CD4-positive, CD25-positive, alpha-beta regulatory T cell (primary cell): Measurements from ENCODE around the gene FAM181A. TPM values are rescaled to one million over a fixed set of nuclear protein-coding genes. Genes with fewer than 3 reads are reported as not detected.

Experiments used
- ATAC-seq, 2 donors: fragments of 150-1000 bp; cut with Tn5 transposase; one replicate each; pipeline ENCODE4 v1.10.0; 2021; ENCODE audit warnings: low read depth in 2 of 2, moderate number of reproducible peaks in 2 of 2, moderate library complexity in 1 of 2
- DNase-seq, 3 donors: peaks; one replicate each; pipeline versions ENCODE4 v3.0.0 to v3.0.0-alpha.2; 2012 to 2022; ENCODE audit warnings: mixed read lengths in 1 of 3
- H3K27ac ChIP-seq: one replicate; pipeline ENCODE4 v1.7.0; 2013; ENCODE audit warnings: mild to moderate bottlenecking, low read length; ENCODE audit not compliant: insufficient read depth, poor library complexity, severe bottlenecking
- H3K27me3 ChIP-seq: one replicate; pipeline ENCODE4 v1.7.0; 2013; ENCODE audit warnings: low read length; ENCODE audit not compliant: control insufficient read depth, insufficient read depth
- H3K36me3 ChIP-seq: one replicate; pipeline ENCODE4 v1.7.0; 2013; ENCODE audit warnings: mild to moderate bottlenecking, low read length, moderate library complexity; ENCODE audit not compliant: control insufficient read depth, insufficient read depth
- H3K4me1 ChIP-seq: 2 replicates; pipeline ENCODE4 v1.7.0; 2013; ENCODE audit warnings: mild to moderate bottlenecking, low read length; ENCODE audit not compliant: insufficient read depth, control insufficient read depth, poor library complexity, severe bottlenecking
- H3K4me3 ChIP-seq: one replicate; pipeline ENCODE4 v1.7.0; 2013; ENCODE audit warnings: low read depth, mild to moderate bottlenecking, low read length, moderate library complexity
- H3K9me3 ChIP-seq, 2 experiments: 1 replicate in 1 of 2; 2 replicates in 1 of 2; pipeline ENCODE4 v1.7.0; 2013; ENCODE audit warnings: low read length in 2 of 2, mild to moderate bottlenecking in 1 of 2, moderate library complexity in 1 of 2; ENCODE audit not compliant: control insufficient read depth in 2 of 2
- H3K27ac Mint-ChIP-seq, 3 donors: one replicate each; pipeline ENCODE4 v1.8.0; 2020 to 2022; ENCODE audit warnings: mild to moderate bottlenecking in 3 of 3, mixed read lengths in 3 of 3, moderate library complexity in 2 of 3
- H3K27me3 Mint-ChIP-seq: one replicate; pipeline ENCODE4 v1.8.0; 2022; ENCODE audit warnings: mild to moderate bottlenecking, mixed read lengths
- H3K36me3 Mint-ChIP-seq: one replicate; pipeline ENCODE4 v1.8.0; 2020; ENCODE audit warnings: mixed read lengths
- H3K4me1 Mint-ChIP-seq, 4 donors: one replicate each; pipeline ENCODE4 v1.8.0; 2020 to 2022; ENCODE audit warnings: mixed read lengths in 4 of 4, mild to moderate bottlenecking in 1 of 4
- H3K4me3 Mint-ChIP-seq, 4 donors: one replicate each; pipeline ENCODE4 v1.8.0; 2020 to 2022; ENCODE audit warnings: mild to moderate bottlenecking in 4 of 4, mixed read lengths in 4 of 4, moderate library complexity in 3 of 4
- H3K9me3 Mint-ChIP-seq, 7 donors: one replicate each; pipeline ENCODE4 v1.8.0; 2020 to 2022; ENCODE audit warnings: mixed read lengths in 7 of 7, mild to moderate bottlenecking in 3 of 7, moderate library complexity in 2 of 7
- polyA plus RNA-seq, 4 donors: library from polyadenylated mRNA; unstranded; fragments of 300-500 nt; fragmentation: Illumina TruSeq; gene quantifications; one replicate each; pipeline ENCODE4 v1.2.3, GENCODE V29; 2021
- total RNA-seq: library from RNA; stranded (reverse); gene quantifications from one replicate; pipeline ENCODE4 v1.2.3, GENCODE V29; 2022

FAM181A gene
- total and polyA plus RNA-seq, 5 donors from 2014 or later = not detected

DNA sequence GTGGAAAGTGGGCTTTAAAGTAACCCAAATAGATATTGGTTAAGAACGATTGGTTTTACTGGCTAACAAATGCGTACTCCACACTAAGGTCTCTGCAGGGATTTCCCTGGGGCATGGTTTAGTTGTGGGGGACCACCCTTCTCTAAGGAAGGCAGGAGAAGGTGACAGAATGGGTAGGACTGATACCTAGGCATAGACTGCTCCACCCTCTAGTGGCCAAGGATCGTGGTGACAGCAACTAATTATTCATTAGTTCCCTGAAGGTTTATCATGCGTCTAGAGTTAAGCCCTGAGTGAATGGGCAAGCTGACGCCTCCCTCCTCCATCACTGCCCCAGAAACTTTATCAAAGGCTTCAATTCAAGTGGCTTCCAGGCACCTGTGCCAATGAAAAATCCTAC, 9.1 kb downstream of the FAM181A start:
- peaks cover 0 to 17% (median 9%) of the 10 kb centered on the region in 4 donors for H3K4me1 Mint-ChIP-seq
- H3K4me3 Mint-ChIP-seq = no peak overlapping the region
- ATAC-seq (no peak), DNase-seq (peak in 2 of 3 donors; percentile 24 to 48)
- H3K36me3 Mint-ChIP-seq = no peaks in the 10 kb centered on the region
- H3K9me3 Mint-ChIP-seq = no peaks in the 10 kb centered on the region
- H3K27me3 Mint-ChIP-seq = peaks cover 4% of the 10 kb centered on the region
- no peaks in the 10 kb centered on the region for H3K27me3 ChIP-seq
- no peak overlapping the region for H3K27ac Mint-ChIP-seq
- peaks cover 2% of the 10 kb centered on the region for H3K36me3 ChIP-seq
- no peaks in the 10 kb centered on the region for H3K9me3 ChIP-seq
- H3K4me1 ChIP-seq = peaks cover 10% of the 10 kb centered on the region
- H3K4me3 ChIP-seq = no peak overlapping the region
- no peak overlapping the region for H3K27ac ChIP-seq

DNA sequence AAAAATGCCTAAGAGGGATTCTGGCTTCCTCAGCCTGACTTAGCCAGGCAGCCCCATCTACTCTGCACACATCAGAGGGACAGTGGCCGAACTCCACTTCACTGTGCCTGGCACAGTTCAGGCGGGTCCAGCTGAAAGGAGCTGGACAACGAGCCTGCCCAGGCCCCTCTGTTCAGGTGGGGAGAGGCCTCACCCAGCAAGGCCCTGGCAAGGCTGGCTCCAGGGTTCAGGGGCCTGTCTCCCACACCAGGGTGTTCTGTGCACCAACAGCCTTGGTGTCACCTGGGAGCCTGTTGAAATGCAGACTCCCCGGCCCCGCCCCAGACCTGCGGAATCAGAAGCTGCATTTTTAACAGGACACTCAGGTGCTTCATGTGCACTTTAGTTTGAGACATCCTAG, 9.8 kb downstream of the FAM181A start:
- Mint-ChIP-seq H3K4me3 (no peak overlapping the region), H3K9me3 (no peaks in the 10 kb centered on the region), H3K36me3 (no peaks in the 10 kb centered on the region), H3K27me3 (peaks cover 4% of the 10 kb centered on the region), H3K4me1 (peaks cover 0 to 17% (median 9%) of the 10 kb centered on the region in 4 donors), H3K27ac (no peak overlapping the region)
- no peak for DNase-seq
- H3K36me3 ChIP-seq = peaks cover 2% of the 10 kb centered on the region
- H3K27me3 ChIP-seq = no peaks in the 10 kb centered on the region
- no peak overlapping the region for H3K27ac ChIP-seq
- H3K9me3 ChIP-seq = no peaks in the 10 kb centered on the region
- no peak overlapping the region for H3K4me3 ChIP-seq
- ATAC-seq = no peak
- H3K4me1 ChIP-seq = peaks cover 10% of the 10 kb centered on the region

DNA sequence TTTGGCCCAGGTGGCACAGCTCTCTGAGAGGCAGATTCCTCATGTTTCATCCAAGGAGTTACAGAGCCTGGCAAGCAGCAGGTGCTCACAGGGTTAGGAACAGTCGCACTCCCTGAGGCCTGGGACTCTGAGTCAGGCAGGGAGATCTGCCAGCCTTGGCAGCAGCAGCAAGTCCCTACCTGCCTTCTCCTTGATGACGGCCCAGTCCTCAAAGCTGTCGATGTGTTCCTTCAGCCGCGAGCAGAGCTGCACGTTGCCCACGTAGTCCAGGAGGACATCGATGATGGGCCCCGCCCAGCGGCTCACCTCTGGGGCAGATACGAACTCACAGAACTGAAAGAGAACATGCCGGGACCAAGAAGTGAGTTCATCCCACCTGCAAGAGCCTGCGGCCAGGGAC, 10.4 kb downstream of the FAM181A start:
- H3K4me1 Mint-ChIP-seq = peaks cover 0 to 17% (median 9%) of the 10 kb centered on the region in 4 donors
- H3K27ac ChIP-seq = no peak overlapping the region
- no peaks in the 10 kb centered on the region for H3K36me3 Mint-ChIP-seq
- H3K9me3 Mint-ChIP-seq = no peaks in the 10 kb centered on the region
- H3K4me3 ChIP-seq = no peak overlapping the region
- H3K4me1 ChIP-seq = peaks cover 10% of the 10 kb centered on the region
- DNase-seq (no peak), ATAC-seq (no peak)
- H3K36me3 ChIP-seq = peaks cover 5% of the 10 kb centered on the region
- H3K4me3 Mint-ChIP-seq = peak overlapping the region in 2 of 4 donors; percentile 20 to 54
- H3K27me3 Mint-ChIP-seq = peaks cover 4% of the 10 kb centered on the region
- no peak overlapping the region for H3K27ac Mint-ChIP-seq
- no peaks in the 10 kb centered on the region for H3K27me3 ChIP-seq
- H3K9me3 ChIP-seq = no peaks in the 10 kb centered on the region

DNA sequence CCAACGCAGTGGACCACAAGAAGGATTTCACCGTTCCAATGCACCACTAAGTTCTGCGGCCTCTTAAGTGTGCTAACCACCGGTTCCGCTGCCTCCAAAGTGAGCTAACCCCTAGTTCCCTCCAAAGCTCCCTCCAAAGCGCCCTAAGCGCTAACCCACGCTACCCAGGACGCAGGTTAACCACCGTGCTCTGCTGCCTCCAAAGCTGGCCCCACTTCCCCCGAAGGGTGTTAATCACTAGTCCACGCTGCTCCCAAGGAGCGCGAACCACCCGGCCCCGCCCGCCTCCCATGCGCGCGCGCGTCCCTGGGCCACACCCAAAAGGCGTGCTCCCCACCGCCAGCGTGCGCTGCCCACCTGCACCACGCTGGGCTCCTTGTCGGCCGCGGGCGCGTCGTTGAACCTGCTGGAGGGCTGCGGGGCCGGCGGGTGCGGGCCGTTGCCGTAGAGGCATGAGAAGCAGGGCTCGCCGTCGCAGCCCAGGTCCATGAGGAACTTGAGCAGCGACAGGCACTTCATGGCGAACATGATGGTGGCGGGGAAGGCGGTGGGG, 11.7 kb downstream of the FAM181A start:
- no peak for DNase-seq
- Mint-ChIP-seq H3K9me3 (no peaks in the 10 kb centered on the region), H3K27ac (peak overlapping the region in 1 of 3 donors; percentile 91), H3K27me3 (peaks cover 4% of the 10 kb centered on the region), H3K36me3 (no peaks in the 10 kb centered on the region), H3K4me3 (peak overlapping the region in 3 of 4 donors; percentile 63 to 79 (median 65)), H3K4me1 (peaks cover 0 to 17% (median 9%) of the 10 kb centered on the region in 4 donors)
- H3K27ac ChIP-seq = no peak overlapping the region
- peaks cover 10% of the 10 kb centered on the region for H3K4me1 ChIP-seq
- no peaks in the 10 kb centered on the region for H3K9me3 ChIP-seq
- no peak for ATAC-seq
- peaks cover 5% of the 10 kb centered on the region for H3K36me3 ChIP-seq
- no peaks in the 10 kb centered on the region for H3K27me3 ChIP-seq
- H3K4me3 ChIP-seq = no peak overlapping the region

DNA sequence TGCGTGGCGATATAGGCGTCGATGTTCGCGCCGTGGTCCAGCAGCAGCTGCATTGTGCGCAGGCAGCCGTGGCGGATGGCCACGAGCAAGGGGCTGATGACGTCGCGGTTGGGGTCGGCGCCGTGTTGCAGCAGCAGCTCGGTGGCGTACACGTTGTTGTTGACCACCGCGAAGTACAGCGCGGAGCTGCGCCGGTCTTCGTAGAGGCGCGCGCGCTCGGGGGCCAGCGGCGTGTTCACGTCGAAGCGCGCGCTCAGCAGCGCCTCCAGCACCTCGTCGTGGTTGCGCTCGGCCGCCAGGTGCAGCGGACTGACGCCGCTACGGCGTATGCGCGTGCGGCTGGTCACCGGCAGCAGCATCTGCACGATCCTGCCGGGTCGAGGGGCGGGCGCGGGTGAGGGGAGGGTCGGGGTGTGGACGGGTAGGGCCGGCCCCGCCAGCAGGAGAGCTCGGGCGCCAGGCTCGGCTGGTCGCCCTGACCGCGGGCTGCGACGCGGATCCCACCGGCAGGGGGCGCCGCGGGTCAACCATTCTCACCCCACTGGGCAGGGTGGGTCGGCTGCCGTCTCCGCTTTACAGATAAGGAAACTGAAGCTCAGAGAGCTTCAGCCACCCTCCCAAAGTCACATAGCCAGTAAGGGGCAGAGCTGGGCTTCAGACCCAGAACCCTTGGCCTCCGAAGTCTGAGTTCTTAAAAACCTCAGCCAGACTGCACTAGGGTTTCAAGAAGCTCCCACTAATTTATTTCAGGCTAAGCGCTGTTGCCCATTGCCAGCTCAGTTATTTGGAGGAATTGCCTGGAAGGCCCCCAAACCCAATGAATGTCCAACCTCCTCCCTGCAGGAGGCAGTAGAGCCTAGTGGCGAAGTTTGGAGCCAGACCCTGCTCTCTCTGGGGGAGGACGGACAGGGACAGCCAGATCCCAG, 12.4 kb downstream of the FAM181A start:
- no peaks in the 10 kb centered on the region for H3K27me3 ChIP-seq
- DNase-seq = peak; percentile 79 to 89 (median 87)
- peak; percentile 90 to 93 for ATAC-seq
- H3K4me1 ChIP-seq = peaks cover 10% of the 10 kb centered on the region
- H3K4me3 ChIP-seq = no peak overlapping the region
- H3K4me1 Mint-ChIP-seq = peaks cover 0 to 22% (median 9%) of the 10 kb centered on the region in 4 donors
- no peaks in the 10 kb centered on the region for H3K9me3 Mint-ChIP-seq
- peak overlapping the region; percentile 32 to 79 (median 64) for H3K4me3 Mint-ChIP-seq
- H3K36me3 ChIP-seq = peaks cover 5% of the 10 kb centered on the region
- peaks cover 4% of the 10 kb centered on the region for H3K27me3 Mint-ChIP-seq
- no peaks in the 10 kb centered on the region for H3K36me3 Mint-ChIP-seq
- no peak overlapping the region for H3K27ac ChIP-seq
- peak overlapping the region in 1 of 3 donors; percentile 91 for H3K27ac Mint-ChIP-seq
- H3K9me3 ChIP-seq = no peaks in the 10 kb centered on the region

DNA sequence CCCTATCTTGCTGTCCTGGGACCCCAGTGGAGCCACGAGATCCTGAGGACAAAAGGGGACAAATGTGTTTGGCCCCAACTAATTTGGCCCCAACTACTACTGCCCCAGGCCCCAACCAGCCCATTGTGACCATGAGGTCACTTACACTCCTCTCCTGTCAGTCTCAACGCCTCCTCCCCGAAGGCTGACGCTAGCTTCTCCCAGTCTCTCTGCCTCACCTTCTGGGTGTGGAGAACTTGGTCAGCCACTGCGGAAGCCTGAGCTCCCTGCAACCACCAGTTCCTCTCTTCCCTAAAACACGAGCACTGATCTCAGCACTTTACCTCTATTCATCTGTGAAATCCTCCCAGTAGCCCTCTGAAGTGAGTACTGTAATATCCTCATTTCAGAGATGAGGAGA, 13.3 kb downstream of the FAM181A start:
- H3K4me3 ChIP-seq = no peak overlapping the region
- H3K27me3 ChIP-seq = no peaks in the 10 kb centered on the region
- ATAC-seq = no peak
- Mint-ChIP-seq H3K36me3 (no peaks in the 10 kb centered on the region), H3K4me3 (peak overlapping the region in 3 of 4 donors; percentile 68 to 86 (median 72)), H3K9me3 (no peaks in the 10 kb centered on the region), H3K27me3 (peaks cover 4% of the 10 kb centered on the region), H3K27ac (peak overlapping the region; percentile 12 to 88 (median 33)), H3K4me1 (peaks cover 0 to 23% (median 9%) of the 10 kb centered on the region in 4 donors)
- peaks cover 5% of the 10 kb centered on the region for H3K36me3 ChIP-seq
- H3K27ac ChIP-seq = no peak overlapping the region
- no peaks in the 10 kb centered on the region for H3K9me3 ChIP-seq
- DNase-seq = no peak
- peaks cover 10% of the 10 kb centered on the region for H3K4me1 ChIP-seq

DNA sequence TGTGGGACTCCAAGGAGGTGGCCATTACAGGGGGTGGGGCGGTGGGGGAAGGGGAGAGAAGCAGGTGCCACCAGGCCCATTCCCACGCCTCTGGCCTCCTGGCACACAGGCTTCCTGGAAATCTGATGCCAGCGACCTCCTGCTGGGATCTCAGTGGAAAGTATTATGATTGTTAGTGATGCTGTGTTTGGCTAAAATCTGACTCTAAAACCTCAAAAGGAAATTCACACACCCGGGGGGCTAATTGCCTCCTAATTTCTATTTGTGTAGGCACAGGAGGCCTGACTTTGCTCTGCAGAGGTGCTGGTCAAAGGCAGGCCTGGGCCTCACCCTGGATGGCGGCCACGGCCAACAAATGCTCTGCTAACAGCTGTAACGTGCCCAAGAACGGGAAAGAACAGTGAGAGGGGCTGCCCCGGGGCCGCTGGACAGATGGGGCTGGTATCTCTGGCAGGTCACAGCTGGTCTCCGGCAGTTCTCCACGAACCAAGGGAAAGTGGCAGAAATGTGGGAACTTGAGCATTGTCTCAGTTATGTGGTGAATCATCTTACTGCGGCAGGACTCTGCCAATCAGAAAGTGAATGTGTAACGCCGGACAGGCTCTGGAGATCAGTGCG, 14.3 kb downstream of the FAM181A start:
- DNase-seq = no peak
- Histone ChIP-seq H3K4me3 (no peak overlapping the region), H3K27me3 (no peaks in the 10 kb centered on the region), H3K27ac (no peak overlapping the region), H3K4me1 (peaks cover 10% of the 10 kb centered on the region), H3K9me3 (no peaks in the 10 kb centered on the region), H3K36me3 (peaks cover 5% of the 10 kb centered on the region)
- Mint-ChIP-seq H3K4me1 (peaks cover 0 to 23% (median 7%) of the 10 kb centered on the region in 4 donors), H3K27ac (no peak overlapping the region), H3K36me3 (no peaks in the 10 kb centered on the region), H3K27me3 (peaks cover 4% of the 10 kb centered on the region), H3K9me3 (no peaks in the 10 kb centered on the region), H3K4me3 (no peak overlapping the region)
- ATAC-seq = no peak
